Stimulated activated CD8-positive, alpha-beta memory T cell treated with anti-CD3 and anti-CD28 coated beads, Interleukin-2, amount 100 ng/mL, for 1 hour (primary cell): Measurements from ENCODE around the gene CRACR2B.
A peak's percentile ranks its signal among the peaks of the same experiment; 100 is the strongest.

ENCODE experiments used
- DNase-seq, 2 donors: peaks; one replicate each; pipeline ENCODE4 v3.0.0-alpha.2; 2020; ENCODE audit warnings: low read depth in 2 of 2

The CRACR2B gene

DNA sequence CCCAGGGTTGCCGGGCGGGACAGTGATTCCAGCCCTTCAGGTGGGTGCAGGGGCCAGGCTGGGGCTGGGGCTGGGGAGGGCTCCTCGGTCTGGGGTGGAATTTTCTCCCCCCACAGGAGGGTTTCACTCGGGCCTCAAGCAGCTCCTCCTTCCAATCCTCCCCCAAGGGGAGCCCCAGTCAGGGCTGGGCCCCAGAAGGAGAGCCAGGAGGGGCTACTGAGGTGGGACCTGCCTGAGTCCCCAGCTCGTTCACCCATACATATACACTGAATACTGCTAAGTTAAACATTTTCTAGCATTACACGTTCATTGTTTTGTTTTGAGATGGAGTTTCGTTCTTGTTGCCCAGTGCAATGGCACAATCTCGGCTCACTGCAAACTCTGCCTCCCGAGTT, 1.5 kb upstream of the CRACR2B start:
- DNase-seq: no peak

DNA sequence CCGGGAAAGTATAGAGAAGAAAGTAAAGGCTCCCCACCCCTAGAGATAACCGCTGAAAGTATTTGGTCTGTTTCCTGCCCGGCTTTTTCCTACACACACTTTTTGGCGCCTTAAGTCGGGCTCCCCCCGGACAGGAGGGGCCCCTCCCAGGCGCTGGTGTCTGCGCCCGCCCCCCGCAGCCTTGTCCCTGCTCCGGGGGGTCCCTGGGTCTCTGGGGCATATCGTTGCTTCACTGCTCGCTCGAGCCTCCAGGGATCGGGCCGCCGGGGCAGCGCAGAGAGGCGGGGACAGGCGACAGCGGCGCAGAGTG, 928 bp upstream of the CRACR2B start:
- no peak for DNase-seq

DNA sequence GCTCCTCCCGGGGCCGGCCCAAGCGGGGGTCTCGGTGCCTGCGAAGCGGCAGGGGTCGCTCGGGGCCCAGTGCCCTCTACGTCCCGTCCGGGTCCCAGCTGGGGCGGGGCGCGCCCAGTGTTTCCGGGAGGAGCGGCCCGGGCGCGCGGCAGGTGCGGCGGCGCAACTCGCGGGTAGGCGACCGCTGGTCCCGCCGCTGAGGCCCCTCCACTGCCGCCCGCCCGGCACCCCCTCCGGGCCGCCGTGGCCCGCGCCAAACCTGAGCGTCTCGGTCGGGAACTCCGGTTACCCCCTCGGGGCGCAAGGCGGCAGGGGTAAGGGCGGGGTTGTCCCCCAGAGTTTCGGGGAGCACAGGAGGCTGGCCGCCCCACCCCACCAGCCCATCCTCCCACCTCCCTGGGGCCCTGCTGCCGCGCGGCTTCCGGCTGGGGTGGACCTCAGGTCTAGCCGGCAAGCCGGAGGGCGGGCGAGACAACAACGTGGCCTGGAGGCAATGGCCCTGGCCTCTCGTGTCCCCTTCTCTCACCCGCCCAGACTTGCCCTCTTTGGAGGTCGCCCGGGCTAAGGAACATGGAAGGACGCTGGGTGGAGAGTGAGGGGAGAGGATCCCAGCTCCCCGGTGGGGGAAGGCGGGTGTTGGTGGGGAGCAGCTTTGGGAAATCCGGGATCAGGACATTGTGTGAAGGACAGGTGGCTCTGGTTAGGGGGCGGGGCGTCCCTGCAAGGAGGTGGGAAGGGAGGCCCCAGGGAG, 398 bp upstream of the CRACR2B start:
- no peak for DNase-seq

GRCh38 chr11:828506-829175, 922 bp downstream of the CRACR2B start:
- DNase-seq: no peak

DNA sequence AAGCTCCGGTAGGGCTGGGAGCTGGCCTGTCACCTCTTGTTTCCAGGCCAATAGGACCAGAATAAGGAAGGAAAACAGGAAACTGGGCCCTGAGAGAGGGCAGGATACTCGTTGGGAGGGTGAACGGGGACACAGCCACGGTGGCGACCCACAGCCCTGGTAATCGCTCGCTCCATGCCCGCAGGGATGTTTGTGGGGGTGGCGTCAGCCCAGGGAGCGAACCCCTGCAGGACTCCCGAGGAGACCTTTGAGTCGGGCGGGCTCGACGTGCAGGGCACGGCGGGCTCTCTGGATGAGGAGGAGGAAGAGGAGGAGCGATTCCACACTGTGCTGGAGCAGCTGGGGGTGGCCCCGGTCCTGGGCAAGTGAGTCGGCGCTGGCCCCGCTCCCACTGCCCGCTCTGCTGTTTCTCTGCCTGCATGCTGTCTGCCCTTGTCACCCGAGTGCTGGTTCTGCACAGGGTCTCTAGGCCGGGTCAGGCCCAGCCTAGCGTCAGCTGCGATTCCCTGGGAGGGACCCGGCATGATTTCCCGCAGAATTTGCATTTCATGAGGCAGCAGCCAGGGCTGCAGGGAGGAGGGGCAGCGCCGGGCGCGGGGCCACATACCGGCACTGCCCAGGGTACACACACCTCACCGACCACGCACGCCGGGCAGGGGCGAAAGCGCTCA, 1.6 kb downstream of the CRACR2B start:
- DNase-seq: no peak

- DNase-seq: no peak
Measured at GRCh38 chr11:829847-830294, 2.2 kb downstream of the CRACR2B start.

DNA sequence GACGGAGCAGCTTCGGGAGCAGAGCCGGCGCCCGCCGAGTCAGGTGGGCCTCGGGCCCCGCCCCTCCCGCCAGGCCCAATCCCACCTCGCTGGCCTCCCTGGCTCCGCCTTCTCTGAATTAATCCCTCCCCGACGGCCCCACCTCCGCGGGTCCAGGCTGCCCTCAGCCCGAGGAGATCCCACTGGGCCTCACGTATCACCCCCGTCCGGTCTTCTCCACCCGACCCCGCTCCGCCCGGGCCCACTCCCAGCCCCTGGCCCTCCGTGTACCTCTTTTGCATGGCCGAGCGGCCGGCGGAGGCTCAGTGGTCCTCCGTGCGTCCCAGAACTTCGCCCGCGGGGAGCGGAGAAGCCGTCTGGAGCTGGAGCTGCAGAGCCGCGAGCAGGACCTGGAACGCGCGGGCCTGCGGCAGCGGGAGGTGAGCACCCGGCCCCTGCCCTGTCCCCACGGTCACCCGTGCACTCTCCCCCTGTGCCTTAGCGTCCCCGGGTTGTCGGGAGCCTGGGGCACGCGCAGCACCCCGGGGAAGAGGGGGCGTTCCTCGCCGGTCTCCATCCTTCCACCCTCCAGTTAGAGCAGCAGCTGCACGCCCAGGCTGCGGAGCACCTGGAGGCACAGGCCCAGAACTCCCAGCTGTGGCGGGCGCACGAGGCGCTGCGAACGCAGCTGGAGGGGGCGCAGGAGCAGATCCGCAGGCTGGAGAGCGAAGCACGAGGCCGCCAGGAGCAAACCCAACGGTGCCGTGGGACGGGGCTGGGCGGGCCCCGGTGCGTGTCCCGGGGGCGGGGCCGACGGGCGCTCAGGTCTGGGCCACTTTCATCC, 2.8 kb downstream of the CRACR2B start:
- DNase-seq: peak in 1 of 2 donors; percentile 50

- DNase-seq: no peak
Measured at GRCh38 chr11:831118-831864, 3.6 kb downstream of the CRACR2B start.

DNA sequence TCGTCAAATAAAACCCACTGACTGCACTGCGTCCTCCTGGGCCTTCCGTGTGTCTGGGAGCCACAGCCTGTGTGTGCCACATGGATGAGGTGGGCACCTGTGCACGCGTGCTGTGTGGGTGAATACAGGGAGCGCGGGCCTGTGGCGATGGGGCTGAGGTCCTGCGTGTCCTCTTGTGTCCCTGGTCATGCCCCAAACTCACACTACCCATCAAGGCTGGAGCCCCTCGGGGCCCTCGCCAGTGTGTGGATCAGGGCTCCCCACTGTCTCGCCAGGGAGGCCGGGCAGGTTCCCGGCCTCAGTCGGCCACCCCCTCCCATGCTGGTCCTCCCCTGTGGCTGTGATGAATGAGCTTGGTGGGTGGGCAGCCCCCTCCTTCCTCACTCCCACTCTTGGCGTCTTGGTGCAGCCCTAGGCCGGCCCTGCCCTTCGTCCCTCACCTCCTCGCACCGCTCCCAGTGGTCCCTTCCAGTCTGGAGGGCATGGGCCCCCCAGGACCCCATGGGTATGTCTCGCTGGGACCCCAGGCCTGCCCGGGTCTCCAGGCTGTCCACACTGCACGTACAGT, 4.3 kb downstream of the CRACR2B start:
- DNase-seq: no peak

- DNase-seq: peak in 1 of 2 donors; percentile 41
Measured at GRCh38 chr11:832529-833113, 4.9 kb downstream of the CRACR2B start, which contains the start of gene CD151. Gene CD151, plus strand, starts transcription at chr11:832952. Its CDS starts 3,118 bp downstream, at chr11:836070.

DNA sequence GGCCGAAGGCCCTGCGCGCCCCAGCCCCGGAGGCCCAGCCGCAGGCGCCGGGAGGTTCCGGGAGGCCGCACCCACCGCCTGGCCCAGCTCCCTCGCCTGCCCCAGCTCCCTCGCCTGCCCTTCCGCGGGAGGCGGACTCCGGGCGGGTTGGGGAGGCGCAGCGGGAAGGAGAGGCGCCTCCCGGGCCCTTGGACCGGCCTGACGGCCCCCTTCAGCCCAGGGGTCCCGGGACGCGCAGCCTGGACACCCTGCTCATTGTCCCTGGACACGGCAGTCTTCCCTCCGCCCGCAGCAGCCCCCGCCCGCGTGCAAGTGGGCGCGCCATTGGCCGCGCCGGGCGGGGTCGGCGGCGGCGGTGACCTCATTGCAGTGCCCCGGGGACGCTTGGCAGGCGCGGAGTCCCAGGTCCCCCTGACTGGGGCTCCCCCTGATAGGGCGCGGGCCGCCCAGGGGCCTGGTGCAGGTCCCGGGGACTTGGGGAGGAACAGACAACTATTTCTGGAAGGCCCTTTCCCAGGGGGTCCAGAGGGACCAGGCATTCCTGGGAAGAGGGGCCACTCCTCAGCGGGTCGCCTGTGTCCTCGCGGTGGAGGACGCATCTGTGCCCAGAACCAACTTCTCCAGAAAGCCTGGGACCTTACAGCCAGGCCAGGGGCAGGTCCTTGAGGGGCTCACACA, 5.5 kb downstream of the CRACR2B start:
- DNase-seq: no peak

DNA sequence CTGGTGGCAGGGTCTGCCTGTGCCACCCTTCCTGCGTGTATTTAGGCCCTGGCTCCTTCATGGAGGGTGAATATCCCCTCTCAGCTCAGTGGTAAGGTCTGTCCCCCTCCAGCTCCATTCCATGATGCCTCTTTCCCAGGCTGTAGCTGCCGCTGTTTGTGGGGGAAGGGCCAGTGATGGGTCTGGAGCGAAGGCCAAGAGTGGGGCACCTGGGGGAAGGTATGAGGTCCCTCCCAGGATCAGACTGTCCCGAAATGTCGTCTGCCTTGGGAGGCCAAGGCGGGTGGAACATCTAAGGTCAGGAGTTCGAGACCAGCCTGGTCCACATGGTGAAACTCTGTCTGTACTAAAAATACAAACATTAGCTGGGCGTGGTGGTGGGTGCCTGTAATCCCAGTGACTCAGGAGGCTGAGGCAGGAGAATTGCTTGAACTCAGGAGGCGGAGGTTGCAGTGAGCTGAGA, 6.2 kb downstream of the CRACR2B start:
- no peak for DNase-seq

DNA sequence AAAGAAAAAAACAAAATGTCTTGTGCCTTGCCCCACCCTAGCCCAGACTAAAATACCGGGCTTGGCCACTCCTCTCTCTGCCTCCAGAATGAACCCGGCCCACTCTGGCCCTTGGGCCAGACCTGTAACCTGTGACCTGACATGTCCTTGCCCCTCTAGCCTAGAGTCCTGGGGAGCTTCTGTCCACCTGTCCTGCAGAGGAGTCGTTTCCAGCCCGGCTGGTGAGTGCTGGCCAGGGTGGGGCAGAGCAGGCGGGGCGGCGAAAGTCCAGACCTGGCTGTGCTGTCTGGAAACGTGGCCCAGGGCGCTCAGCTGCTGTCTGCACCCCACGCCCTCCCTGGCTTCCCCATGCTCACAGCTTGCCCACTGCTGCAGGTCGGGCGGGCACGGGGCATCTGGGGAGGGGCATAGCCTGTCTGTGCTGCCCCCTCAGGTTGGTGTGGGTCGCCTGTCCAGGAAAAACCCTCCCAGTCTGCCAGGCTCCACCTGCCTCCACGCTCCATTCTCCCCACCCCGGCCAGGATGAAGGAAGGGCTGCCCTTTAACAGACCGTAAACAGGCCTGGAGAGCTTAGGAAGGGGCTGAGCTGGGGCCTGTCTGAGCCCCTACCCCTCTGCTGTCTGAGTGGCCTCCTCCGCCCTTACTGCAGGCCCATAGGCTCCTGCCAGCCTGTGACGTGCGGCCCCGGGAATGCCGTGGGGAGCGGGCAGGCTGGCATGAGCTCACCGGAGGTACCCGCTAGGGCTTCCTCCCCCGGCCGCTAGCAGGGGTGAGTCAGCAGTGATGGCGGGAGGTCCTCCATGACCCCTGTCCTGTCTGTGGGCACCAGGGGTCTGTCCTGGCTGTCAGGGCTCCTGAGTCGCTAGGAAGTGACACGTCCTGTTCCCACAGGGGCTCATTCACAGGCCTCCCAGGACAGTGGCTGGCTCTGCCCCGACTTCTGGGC, 6.9 kb downstream of the CRACR2B start:
- DNase-seq: no peak

DNA sequence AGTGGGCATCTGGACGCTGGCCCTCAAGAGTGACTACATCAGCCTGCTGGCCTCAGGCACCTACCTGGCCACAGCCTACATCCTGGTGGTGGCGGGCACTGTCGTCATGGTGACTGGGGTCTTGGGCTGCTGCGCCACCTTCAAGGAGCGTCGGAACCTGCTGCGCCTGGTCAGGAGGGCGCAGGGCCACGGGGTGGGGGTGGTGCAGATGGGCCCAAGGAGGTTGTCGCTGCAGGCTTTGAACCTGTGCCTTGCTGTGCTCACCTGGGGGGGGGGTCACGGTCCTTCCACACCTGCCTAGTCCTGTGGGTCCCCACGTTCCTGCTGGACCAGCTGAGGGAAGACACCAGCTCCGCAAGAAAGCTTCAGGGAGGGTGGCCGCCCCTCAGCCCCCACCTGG, 8.6 kb downstream of the CRACR2B start:
- DNase-seq: no peak

- DNase-seq: no peak
Measured at GRCh38 chr11:836700-837099, 9.0 kb downstream of the CRACR2B start.

DNA sequence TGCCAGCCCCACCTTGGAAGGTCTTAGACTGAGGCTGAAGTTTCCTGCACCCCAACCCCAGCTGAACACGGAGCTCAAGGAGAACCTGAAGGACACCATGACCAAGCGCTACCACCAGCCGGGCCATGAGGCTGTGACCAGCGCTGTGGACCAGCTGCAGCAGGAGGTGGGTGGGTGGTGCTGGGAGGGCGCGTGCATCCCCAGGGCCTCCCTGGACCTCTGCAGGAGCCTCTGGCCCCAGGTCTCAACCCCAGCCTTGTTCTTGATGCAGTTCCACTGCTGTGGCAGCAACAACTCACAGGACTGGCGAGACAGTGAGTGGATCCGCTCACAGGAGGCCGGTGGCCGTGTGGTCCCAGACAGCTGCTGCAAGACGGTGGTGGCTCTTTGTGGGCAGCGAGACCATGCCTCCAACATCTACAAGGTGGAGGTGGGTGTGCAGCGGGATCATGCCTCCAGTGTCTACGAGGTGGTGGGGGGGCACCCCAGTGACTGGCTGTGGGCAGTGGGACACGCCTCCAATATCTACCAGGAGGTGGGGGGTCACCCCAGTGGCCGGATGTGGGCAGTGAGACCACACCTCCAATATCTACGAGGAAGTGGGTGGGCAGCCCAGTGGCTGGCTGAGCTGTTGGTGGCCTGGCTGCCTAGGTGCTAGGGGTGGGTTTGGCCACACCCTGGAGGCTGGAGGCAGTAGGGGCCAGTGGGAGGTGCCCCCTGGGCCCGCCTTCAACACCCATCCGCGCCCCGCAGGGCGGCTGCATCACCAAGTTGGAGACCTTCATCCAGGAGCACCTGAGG, 9.7 kb downstream of the CRACR2B start:
- DNase-seq: no peak

GRCh38 chr11:837990-838307, 10.2 kb downstream of the CRACR2B start:
- DNase-seq: no peak
